IMR-90 (cell line): Measurements from ENCODE around the gene EIF4G3. TPM values are rescaled to one million over a fixed set of nuclear protein-coding genes. Genes with fewer than 3 reads are reported as not detected.

Source experiments
- ATAC-seq: fragments of 200-7000 bp; cut with Tn5 transposase; 2 replicates; pipeline ENCODE4 v1.9.1; 2020; ENCODE audit warnings: low read depth, mild to moderate bottlenecking, moderate library complexity
- BruUV-seq: library from RNA; stranded (reverse); fragments of 400-500 nt; replicated peaks from 2 replicates; lab custom pipeline; 2021; lab: Mats Ljungman, UMichigan
- CTCF ChIA-PET: fragments of 300-600 bp; formaldehyde crosslinking; extraction: SDS; loops from one replicate; lab custom pipeline; 2021; ENCODE audit warnings: antibody characterized with exemption; lab: Yijun Ruan, JAX
- POLR2A ChIA-PET: fragments of 300-600 bp; sonication (Branson Sonifier 250); formaldehyde crosslinking; loops from one replicate; lab custom pipeline; 2022; ENCODE audit warnings: antibody characterized with exemption; ENCODE audit not compliant: unreplicated experiment; lab: Charles Lee
- DNase-seq: peaks from one replicate; pipeline ENCODE4 v3.0.0; 2013
- H2AFZ ChIP-seq: replicated peaks from 2 replicates; pipeline ENCODE3; 2013; ENCODE audit warnings: low read length, mild to moderate bottlenecking; ENCODE audit not compliant: poor library complexity
- H2AK5ac ChIP-seq: 2 replicates; pipeline ENCODE4 v1.6.1; 2013; ENCODE audit warnings: low read depth, low read length, inconsistent platforms
- H2AK9ac ChIP-seq: replicated peaks from 2 replicates; pipeline ENCODE3; 2013; ENCODE audit warnings: mild to moderate bottlenecking, low read depth, low read length, moderate library complexity; ENCODE audit not compliant: poor library complexity
- H2BK120ac ChIP-seq: 2 replicates; pipeline ENCODE4 v1.6.1; 2013; ENCODE audit warnings: low read depth, low read length, inconsistent platforms
- H2BK15ac ChIP-seq: 3 replicates; pipeline ENCODE4 v1.6.1; 2013; ENCODE audit warnings: low read depth, low read length, inconsistent platforms
- H2BK20ac ChIP-seq: 2 replicates; pipeline ENCODE4 v1.6.1; 2013; ENCODE audit warnings: low read depth, mild to moderate bottlenecking, inconsistent platforms, low read length, moderate library complexity
- H2BK5ac ChIP-seq: 2 replicates; pipeline ENCODE4 v1.6.1; 2013; ENCODE audit warnings: mild to moderate bottlenecking, low read depth, low read length, inconsistent platforms; ENCODE audit not compliant: poor library complexity, severe bottlenecking
- H3K14ac ChIP-seq: replicated peaks from 2 replicates; pipeline ENCODE4 v1.6.1; 2013; ENCODE audit warnings: low read depth, low read length, inconsistent platforms
- H3K18ac ChIP-seq: 2 replicates; pipeline ENCODE4 v1.6.1; 2013; ENCODE audit warnings: low read depth, low read length, control low read depth
- H3K23ac ChIP-seq: 2 replicates; pipeline ENCODE4 v1.6.1; 2013; ENCODE audit warnings: low read depth, low read length, inconsistent platforms
- H3K27ac ChIP-seq: 2 replicates; pipeline ENCODE4 v1.5.1; 2013; ENCODE audit warnings: mild to moderate bottlenecking, control low read depth, low read length; ENCODE audit not compliant: insufficient read depth
- H3K27me3 ChIP-seq: 2 replicates; pipeline ENCODE4 v1.6.1; 2013; ENCODE audit warnings: low read length; ENCODE audit not compliant: control insufficient read depth, insufficient read depth
- H3K36me3 ChIP-seq: 2 replicates; pipeline ENCODE4 v1.6.1; 2013; ENCODE audit warnings: low read length, mixed read lengths; ENCODE audit not compliant: control insufficient read depth, insufficient read depth
- H3K4ac ChIP-seq: 2 replicates; pipeline ENCODE4 v1.6.1; 2013; ENCODE audit warnings: low read depth, low read length, inconsistent platforms
- H3K4me1 ChIP-seq: 2 replicates; pipeline ENCODE4 v1.6.1; 2013; ENCODE audit warnings: low read length, mixed read lengths; ENCODE audit not compliant: control insufficient read depth, insufficient read depth
- H3K4me2 ChIP-seq: 2 replicates; pipeline ENCODE4 v1.6.1; 2013; ENCODE audit warnings: low read depth, mild to moderate bottlenecking, control low read depth, low read length, moderate library complexity
- H3K4me3 ChIP-seq: 2 replicates; pipeline ENCODE4 v1.5.1; 2013; ENCODE audit warnings: low read depth, mild to moderate bottlenecking, control low read depth, low read length, moderate library complexity; ENCODE audit not compliant: insufficient read depth
- H3K56ac ChIP-seq: 2 replicates; pipeline ENCODE4 v1.6.1; 2013; ENCODE audit warnings: low read length, inconsistent platforms; ENCODE audit not compliant: insufficient read depth; ENCODE audit errors: extremely low read depth
- H3K79me1 ChIP-seq, 2 experiments: 2 replicates each; pipeline ENCODE4 v1.6.1; 2013; ENCODE audit warnings: low read length in 2 of 2, inconsistent platforms in 1 of 2, low read depth in 1 of 2
- H3K9ac ChIP-seq: 2 replicates; pipeline ENCODE4 v1.6.1; 2013; ENCODE audit warnings: low read depth, low read length, control low read depth
- H3K9me1 ChIP-seq: 2 replicates; pipeline ENCODE4 v1.6.1; 2013; ENCODE audit warnings: low read length, inconsistent platforms; ENCODE audit not compliant: insufficient read depth
- H3K9me3 ChIP-seq: 2 replicates; pipeline ENCODE4 v1.6.1; 2013; ENCODE audit warnings: low read length; ENCODE audit not compliant: control insufficient read depth, insufficient read depth
- H4K20me1 ChIP-seq: 2 replicates; pipeline ENCODE4 v1.6.1; 2013; ENCODE audit warnings: low read length, inconsistent platforms; ENCODE audit not compliant: insufficient read depth
- H4K5ac ChIP-seq: 2 replicates; pipeline ENCODE4 v1.6.1; 2013; ENCODE audit warnings: mild to moderate bottlenecking, low read depth, low read length, control low read depth
- H4K8ac ChIP-seq, 2 experiments: 2 replicates each; pipeline ENCODE4 v1.6.1; 2013; ENCODE audit warnings: low read depth in 2 of 2, low read length in 2 of 2, control low read depth in 1 of 2, inconsistent platforms in 1 of 2
- H4K91ac ChIP-seq: 2 replicates; pipeline ENCODE4 v1.6.1; 2013; ENCODE audit warnings: low read depth, low read length, inconsistent platforms; ENCODE audit not compliant: insufficient read depth
- BHLHE40 ChIP-seq: fragments of 150-350 bp; IDR thresholded peaks from 2 replicates; pipeline ENCODE4 v1.6.1; 2016; ENCODE audit warnings: mild to moderate bottlenecking, low read depth, low read length
- CEBPB ChIP-seq: IDR thresholded peaks from 2 replicates; pipeline ENCODE4 v1.6.1; 2012; ENCODE audit warnings: low read depth, low read length, improper control_type of control experiment
- FOS ChIP-seq: fragments of 150-350 bp; IDR thresholded peaks from 2 replicates; pipeline ENCODE4 v1.6.1; 2016; ENCODE audit warnings: low read depth, low read length
- MXI1 ChIP-seq: IDR thresholded peaks from 2 replicates; pipeline ENCODE4 v1.6.1; 2012; ENCODE audit warnings: low read depth, mild to moderate bottlenecking, low read length, moderate library complexity, borderline replicate concordance
- NFE2L2 ChIP-seq: fragments of 150-350 bp; IDR thresholded peaks from 2 replicates; pipeline ENCODE4 v1.6.1; 2016; ENCODE audit warnings: low read depth, mild to moderate bottlenecking, low read length
- RFX5 ChIP-seq: IDR thresholded peaks from 2 replicates; pipeline ENCODE4 v1.8.0; 2012; ENCODE audit warnings: low read depth, mild to moderate bottlenecking, low read length, moderate library complexity
- WGBS, 2 experiments: methylation state at CpG; one replicate each; pipeline versions ENCODE4 v1.1.5 to v1.1.7; 2013; ENCODE audit warnings: missing lambda C conversion rate in 2 of 2; ENCODE audit not compliant: insufficient read length in 1 of 2; ENCODE audit errors: extremely low coverage in 2 of 2; 5-methylcytosine and 5-hydroxymethylcytosine counted together
- dilution Hi-C: fragments of 300-500 bp; cut with HindIII; formaldehyde crosslinking; loops from one replicate; pipeline ENCODE4 v1.14.3; 2018; ENCODE audit warnings: low sequenced_read_pairs; ENCODE audit not compliant: unreplicated experiment
- in situ Hi-C: fragments of 300-500 bp; cut with MboI; formaldehyde crosslinking; loops from 3 replicates; pipeline ENCODE4 v1.14.3; 2019; ENCODE audit warnings: low sequenced_read_pairs, inconsistent platforms, mixed read lengths
- intact Hi-C: fragments of 100-400 bp; cut with micrococcal nuclease; formaldehyde crosslinking; loops from 2 replicates; pipeline ENCODE4 v1.10.0; 2022
- polyA plus RNA-seq, 3 experiments: library from polyadenylated mRNA; depleted of rRNA; stranded (reverse); fragments of >200 nt; gene quantifications; 2 replicates each; pipeline ENCODE4 v1.2.3, GENCODE V29; 2012; ENCODE audit warnings: low replicate concordance in 1 of 3
- total RNA-seq: library from RNA; depleted of rRNA; stranded (reverse); fragments of >200 nt; gene quantifications from 2 replicates; pipeline ENCODE4 v1.2.3, GENCODE V29; 2012
- TF ChIP-seq, protein P1 (sequence below): fragments of 150-350 bp; IDR thresholded peaks from 2 replicates; pipeline ENCODE4 v1.6.1; 2016; ENCODE audit warnings: low read depth, mild to moderate bottlenecking, low read length, moderate library complexity, borderline replicate concordance

EIF4G3 gene
- total and polyA plus RNA-seq, 2 of the 4 experiments (the other 2 are of a cell fraction) = 25.8 to 49.2 TPM

DNA sequence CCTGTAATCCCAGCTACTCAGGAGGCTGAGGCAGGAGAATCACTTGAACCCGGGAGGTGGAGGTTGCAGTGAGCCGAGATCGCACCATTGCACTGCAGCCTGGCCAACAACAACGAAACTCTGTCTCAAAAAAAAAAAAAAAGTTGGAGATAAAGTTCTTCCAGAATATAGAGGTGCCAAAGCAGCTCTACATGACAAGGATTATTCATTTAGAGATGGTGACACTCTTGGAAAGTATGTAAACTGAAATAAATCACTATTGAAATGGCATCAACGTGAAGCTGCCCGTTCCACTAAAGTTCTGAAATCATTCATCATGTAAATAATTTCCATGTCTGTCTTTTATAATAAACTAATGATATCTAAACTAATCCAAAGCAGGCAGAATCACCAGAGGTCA is 14.9 kb downstream of the EIF4G3 start:
- Histone ChIP-seq H3K36me3 (peaks cover 15% of the 10 kb centered on the region), H2BK20ac (no peak overlapping the region), H4K91ac (no peak overlapping the region), H3K4me1 (peaks cover 7% of the 10 kb centered on the region), H2AFZ (no peak overlapping the region), H2AK9ac (no peak overlapping the region), H2BK5ac (no peak overlapping the region), H3K9me1 (peaks cover 8% of the 10 kb centered on the region), H3K23ac (no peak overlapping the region), H3K14ac (no peak overlapping the region), H2BK120ac (no peak overlapping the region), H3K9me3 (no peaks in the 10 kb centered on the region), H4K8ac (no peak overlapping the region), H4K20me1 (peaks cover 72% of the 10 kb centered on the region), H3K4me3 (no peak overlapping the region), H4K5ac (no peak overlapping the region), H2AK5ac (no peak overlapping the region), H3K18ac (no peak overlapping the region), H3K4me2 (no peak overlapping the region), H3K56ac (no peak overlapping the region), H3K79me1 (peaks cover 32 to 86% of the 10 kb centered on the region in 2 experiments), H2BK15ac (no peak overlapping the region), H3K9ac (no peak overlapping the region), H3K27me3 (no peaks in the 10 kb centered on the region), H3K27ac (no peak overlapping the region), H3K4ac (no peak overlapping the region)
- ATAC-seq (no peak), DNase-seq (no peak)
- dilution Hi-C loops = no loop called here
- intact Hi-C loops = no loop called here
- no CpG with 5 or more reads among the region's 6 CpGs for WGBS, 2 experiments
- BruUV-seq = no TSS peak
- TF ChIP-seq RFX5 = no peak
- no peak for TF ChIP-seq FOS
- no peak for TF ChIP-seq BHLHE40
- TF ChIP-seq, protein P1, sequence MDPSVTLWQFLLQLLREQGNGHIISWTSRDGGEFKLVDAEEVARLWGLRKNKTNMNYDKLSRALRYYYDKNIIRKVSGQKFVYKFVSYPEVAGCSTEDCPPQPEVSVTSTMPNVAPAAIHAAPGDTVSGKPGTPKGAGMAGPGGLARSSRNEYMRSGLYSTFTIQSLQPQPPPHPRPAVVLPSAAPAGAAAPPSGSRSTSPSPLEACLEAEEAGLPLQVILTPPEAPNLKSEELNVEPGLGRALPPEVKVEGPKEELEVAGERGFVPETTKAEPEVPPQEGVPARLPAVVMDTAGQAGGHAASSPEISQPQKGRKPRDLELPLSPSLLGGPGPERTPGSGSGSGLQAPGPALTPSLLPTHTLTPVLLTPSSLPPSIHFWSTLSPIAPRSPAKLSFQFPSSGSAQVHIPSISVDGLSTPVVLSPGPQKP = no peak
- no peak for TF ChIP-seq CEBPB
- TF ChIP-seq MXI1 = no peak
- TF ChIP-seq NFE2L2 = no peak
- CTCF ChIA-PET = no interaction called here
- POLR2A ChIA-PET = interaction anchor here (0.6 kb wide), 1 partner anchor 9 kb away, joined by 12 read pairs; no protein-coding TSS in a partner anchor
- in situ Hi-C loops = no loop called here
